Mesodermal cell (in vitro differentiated cells): ENCODE data around the gene RAP1GAP2.
A peak's percentile ranks its signal among the peaks of the same experiment; 100 is the strongest.
"Not testable (repeated sequence)": the region's sequence is repeated elsewhere in the genome, so short reads cannot be mapped to it uniquely, and the experiment has no call there.

Experiments
- H3K27ac ChIP-seq: 2 replicates; pipeline ENCODE4 v1.7.0; 2013; ENCODE audit warnings: mild to moderate bottlenecking, low read depth, low read length, moderate library complexity; ENCODE audit not compliant: severe bottlenecking
- H3K36me3 ChIP-seq: 2 replicates; pipeline ENCODE4 v1.7.1; 2013; ENCODE audit warnings: mild to moderate bottlenecking, low read length, moderate library complexity; ENCODE audit not compliant: control insufficient read depth, insufficient read depth
- H3K4me1 ChIP-seq: one replicate; pipeline ENCODE4 v1.7.1; 2013; ENCODE audit warnings: mild to moderate bottlenecking, low read length; ENCODE audit not compliant: insufficient read depth, control insufficient read depth, poor library complexity, severe bottlenecking
- H3K4me3 ChIP-seq: 2 replicates; pipeline ENCODE4 v1.7.0; 2013; ENCODE audit warnings: low read length, control low read depth, mild to moderate bottlenecking; ENCODE audit not compliant: insufficient read depth, poor library complexity, severe bottlenecking; ENCODE audit errors: extremely low read depth
- H3K9me3 ChIP-seq: 2 replicates; pipeline ENCODE4 v1.7.1; 2013; ENCODE audit warnings: mild to moderate bottlenecking, low read length, moderate library complexity; ENCODE audit not compliant: control insufficient read depth
- WGBS, 2 experiments: methylation state at CpG; one replicate each; pipeline ENCODE4 v1.1.5; 2013; ENCODE audit warnings: missing lambda C conversion rate in 2 of 2; ENCODE audit not compliant: insufficient coverage in 2 of 2; 5-methylcytosine and 5-hydroxymethylcytosine counted together

The RAP1GAP2 gene

GRCh38 chr17:3048727-3049471 is 252.7 kb downstream of the RAP1GAP2 start:
- peak overlapping the region; percentile 59 for H3K4me3 ChIP-seq
- WGBS, 2 experiments, result 4 to 5% methylated on average over 37 to 48 of the region's 50 CpGs
- no peaks in the 10 kb centered on the region for H3K4me1 ChIP-seq
- H3K27ac ChIP-seq, result peak overlapping the region; percentile 42
- H3K9me3 ChIP-seq, result peaks cover 10% of the 10 kb centered on the region
- no peaks in the 10 kb centered on the region for H3K36me3 ChIP-seq

- 91 to 97% methylated on average over 4 to 6 of the region's 8 CpGs for WGBS, 2 experiments
- Histone ChIP-seq H3K4me1 (no peaks in the 10 kb centered on the region), H3K36me3 (no peaks in the 10 kb centered on the region), H3K27ac (no peak overlapping the region), H3K4me3 (no peak overlapping the region), H3K9me3 (peaks cover 1% of the 10 kb centered on the region)
These were observed 253.6 kb downstream of the RAP1GAP2 start for GRCh38 chr17:3049705-3050295.

GRCh38 chr17:3054868-3055267 is 258.6 kb downstream of the RAP1GAP2 start:
- H3K36me3 ChIP-seq, H3K4me3 ChIP-seq, H3K9me3 ChIP-seq, H3K4me1 ChIP-seq, H3K27ac ChIP-seq: not testable (repeated sequence)
- WGBS, 2 experiments, result no CpG with 5 or more reads among the region's 2 CpGs

GRCh38 chr17:3062824-3063377 is 266.7 kb downstream of the RAP1GAP2 start:
- not testable (repeated sequence) for H3K4me3 ChIP-seq, H3K36me3 ChIP-seq, H3K4me1 ChIP-seq, H3K9me3 ChIP-seq, H3K27ac ChIP-seq
- WGBS, 2 experiments, result 74 to 77% methylated on average over 3 to 4 of the region's 8 CpGs

GRCh38 chr17:3063507-3063906 is 267.3 kb downstream of the RAP1GAP2 start, which contains the start of gene OR1D5:
TSS of gene OR1D5 (minus strand) at chr17:3063607. CDS start at chr17:3063607, 0 bp downstream.
- not testable (repeated sequence) for H3K4me3 ChIP-seq, H3K36me3 ChIP-seq, H3K9me3 ChIP-seq, H3K4me1 ChIP-seq, H3K27ac ChIP-seq
- WGBS, 2 experiments, result no CpG with 5 or more reads among the region's 2 CpGs

- H3K4me1 ChIP-seq, H3K4me3 ChIP-seq, H3K27ac ChIP-seq, H3K36me3 ChIP-seq, H3K9me3 ChIP-seq: not testable (repeated sequence)
- no CpG with 5 or more reads among the region's 1 CpG for WGBS, 2 experiments
These were observed 269.0 kb downstream of the RAP1GAP2 start for GRCh38 chr17:3065192-3065591.

- not testable (repeated sequence) for H3K36me3 ChIP-seq, H3K4me3 ChIP-seq, H3K27ac ChIP-seq, H3K9me3 ChIP-seq, H3K4me1 ChIP-seq
- WGBS, 2 experiments, result 96% methylated on average over 3 of the region's 4 CpGs; no CpG with 5 or more reads in 1 of the 2 experiments
These were observed 277.6 kb downstream of the RAP1GAP2 start for GRCh38 chr17:3073850-3074249.
